T1000 (cell line): ENCODE data around the gene PDCD1LG2.

Source experiments
- DNase-seq: peaks from one replicate; lab custom pipeline; 2025; ENCODE audit warnings: mixed read lengths; lab: John Stamatoyannopoulos, UW

The PDCD1LG2 gene

DNA sequence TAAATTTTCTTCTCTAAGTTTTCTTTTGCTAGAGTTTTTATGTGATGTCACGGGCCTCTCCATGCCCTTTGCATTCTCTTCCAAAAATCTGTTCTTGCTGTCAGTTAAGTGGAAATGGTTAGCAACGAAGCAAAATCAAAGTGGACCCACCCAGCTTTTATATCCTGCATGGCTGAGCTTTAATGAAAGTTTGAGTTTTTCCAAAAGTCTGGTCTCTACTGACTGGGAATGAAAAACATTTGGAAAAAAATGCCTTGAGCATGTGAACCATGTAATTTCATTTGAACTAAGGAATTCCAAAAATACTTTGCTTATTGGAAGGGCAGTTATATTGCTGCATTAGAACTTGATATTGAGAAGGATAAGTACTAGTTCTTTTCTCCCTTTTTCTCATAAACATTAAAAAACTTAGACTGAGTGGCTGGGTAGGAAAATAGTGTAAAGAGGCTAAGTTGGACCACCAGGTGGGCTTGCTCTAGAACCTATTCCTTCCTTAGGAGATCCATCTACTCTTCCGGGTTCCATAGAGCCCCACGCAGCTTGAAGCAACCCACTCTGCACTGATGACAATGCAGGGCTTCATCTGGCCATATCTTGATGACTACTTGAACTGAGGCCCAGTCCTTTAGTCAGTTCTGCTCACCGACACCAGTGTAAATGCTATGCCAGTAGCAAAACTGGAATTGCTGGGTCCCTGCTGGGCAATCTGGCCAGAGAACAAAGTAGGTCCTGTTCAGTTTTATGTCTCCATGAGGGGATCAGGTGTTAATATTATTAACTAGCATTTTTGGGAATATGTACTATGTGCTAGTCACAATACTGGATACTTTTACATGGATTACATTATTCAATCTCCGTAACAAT, 101.2 kb downstream of the PDCD1LG2 start:
- no peak for DNase-seq

DNA sequence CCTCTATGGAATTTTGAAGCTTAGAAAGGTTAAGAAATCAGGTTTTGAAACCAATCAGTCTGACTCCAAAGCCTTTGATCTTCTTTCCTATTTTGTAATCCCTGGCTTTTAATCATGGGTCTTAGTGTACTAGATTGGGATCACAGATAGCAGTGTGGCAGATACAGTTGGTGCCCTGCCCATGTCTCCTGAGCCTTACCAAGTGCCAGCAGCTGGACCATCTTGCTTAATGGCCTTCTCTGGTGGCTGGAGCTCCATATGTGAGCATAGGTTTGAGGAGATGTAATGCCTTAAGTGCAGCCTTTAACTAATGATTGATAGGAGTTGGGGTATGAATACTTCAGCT, 101.8 kb downstream of the PDCD1LG2 start:
- no peak for DNase-seq

DNA sequence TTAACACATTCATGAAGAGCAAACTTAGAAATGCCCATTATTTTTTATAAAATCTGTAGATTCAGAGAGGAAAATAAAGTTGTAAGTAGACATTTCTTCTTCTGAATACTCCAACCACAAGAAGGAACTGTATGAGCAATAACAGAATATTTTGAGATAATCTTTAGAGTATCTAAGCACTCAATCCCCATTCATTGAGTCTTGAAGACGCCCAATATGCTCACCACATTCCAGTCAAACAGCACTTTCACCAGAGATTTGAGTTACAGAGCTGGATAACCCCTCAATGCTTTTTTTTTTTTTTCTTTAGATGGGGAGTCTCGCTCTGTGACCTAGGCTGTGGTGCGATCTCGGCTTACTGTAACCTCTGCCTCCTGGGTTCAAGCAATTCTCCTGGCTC, 103.9 kb downstream of the PDCD1LG2 start:
- no peak for DNase-seq

DNA sequence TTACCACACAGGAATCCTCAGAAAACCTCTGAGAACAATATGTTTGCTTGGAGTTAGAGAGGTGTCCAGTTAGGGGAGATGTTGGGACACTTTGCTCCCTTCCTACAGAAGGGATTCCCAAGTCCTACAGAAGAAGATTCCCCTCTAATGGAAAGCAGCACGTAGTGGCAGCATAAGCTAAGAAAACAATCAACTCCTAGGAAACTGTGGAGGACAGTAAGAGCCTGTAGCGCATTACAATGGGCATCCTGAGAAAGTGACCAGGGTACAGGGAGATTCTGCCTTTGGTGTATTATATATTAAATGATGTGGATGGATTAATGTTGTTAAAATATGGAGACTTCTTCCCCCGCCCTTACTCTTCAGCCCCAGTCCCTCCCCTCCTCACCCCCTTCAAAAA, 104.7 kb downstream of the PDCD1LG2 start:
- DNase-seq = no peak

DNA sequence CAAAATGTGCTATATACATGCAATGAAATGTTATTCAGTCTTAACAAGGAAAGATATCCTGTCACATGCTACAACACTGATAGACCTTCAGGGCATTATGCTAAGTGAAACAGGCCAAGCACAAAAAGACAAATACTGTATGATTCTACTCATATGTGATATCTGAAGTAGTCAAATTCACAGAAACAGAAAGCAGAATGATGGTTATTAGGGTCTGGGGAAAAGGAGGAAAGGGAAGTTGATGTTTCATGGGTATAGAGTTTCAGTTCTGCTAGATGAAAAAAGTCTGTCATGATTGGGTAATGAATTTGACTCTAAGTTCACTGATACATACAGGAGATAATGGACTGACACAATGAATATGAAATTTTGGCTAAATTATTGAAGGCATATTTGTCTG, 107.4 kb downstream of the PDCD1LG2 start:
- no peak for DNase-seq

DNA sequence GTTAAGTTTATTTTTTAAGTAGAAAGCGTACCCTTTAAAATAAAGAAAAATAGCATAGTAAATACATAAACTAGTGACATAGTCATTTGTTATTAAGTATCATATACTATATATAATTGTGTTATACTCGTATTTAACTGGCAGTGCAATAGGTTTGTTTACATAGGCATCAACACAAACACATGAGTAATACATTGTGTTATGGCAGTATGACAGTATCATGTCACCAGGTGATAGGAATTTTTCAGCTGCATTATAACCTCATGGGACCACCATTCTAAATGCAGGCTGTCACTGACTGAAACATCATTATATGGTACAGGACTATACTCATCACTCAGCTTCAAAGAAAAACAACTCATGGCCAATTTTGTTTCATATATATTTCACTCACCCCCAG, 110.2 kb downstream of the PDCD1LG2 start:
- DNase-seq = no peak
